ENCODE measurements around the gene APOC3. TPM values are rescaled to one million over a fixed set of nuclear protein-coding genes. Genes with fewer than 3 reads are reported as not detected.

The APOC3 gene
- total RNA-seq, 1 experiment from 2014 or later = not detected

DNA sequence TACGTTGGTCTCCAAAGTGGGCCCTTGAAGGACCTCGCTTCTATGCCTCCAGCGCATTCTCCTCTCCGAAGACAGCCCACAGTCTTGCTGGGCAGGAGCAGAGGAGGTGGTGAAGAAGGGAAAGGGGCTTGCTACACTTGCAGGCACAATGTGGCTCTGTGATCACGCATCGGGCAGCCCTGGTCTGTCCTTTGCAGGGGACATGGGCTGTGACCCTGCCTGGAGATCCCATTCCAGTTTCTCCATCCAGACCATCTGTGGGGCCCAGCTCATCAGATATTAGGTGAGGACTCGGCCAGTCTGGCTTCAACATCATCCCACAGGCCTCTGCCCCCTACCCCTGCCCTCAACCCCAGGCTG lies 6.9 kb downstream of the APOC3 start:
- Histone ChIP-seq H3K14ac (ENCODE audit: insufficient read depth, low read length) (no peak overlapping the region), H3K23ac (ENCODE audit: insufficient read length, low read depth, low read length) (no peak overlapping the region), H3K4me1 (ENCODE audit: insufficient read depth, low read length) (no peaks in the 10 kb centered on the region), H3T11ph (ENCODE audit: low read length) (no peak overlapping the region), H2AK5ac (ENCODE audit: insufficient read length, low read length) (no peak overlapping the region), H3K18ac (ENCODE audit: insufficient read length, low read depth, low read length) (no peak overlapping the region), H4K91ac (ENCODE audit: insufficient read length, low read depth, low read length) (no peak overlapping the region), H3K9me3 (ENCODE audit: control insufficient read depth, low read depth, low read length) (no peaks in the 10 kb centered on the region), H2BK120ac (ENCODE audit: low read depth, low read length, poor library complexity, severe bottlenecking) (no peak overlapping the region), H2BK5ac (ENCODE audit: insufficient read length, low read length) (no peak overlapping the region), H3K4ac (ENCODE audit: low read depth, low read length) (no peak overlapping the region), H3K79me1 (ENCODE audit: insufficient read depth, low read depth, low read length, poor library complexity, severe bottlenecking) (no peaks in the 10 kb centered on the region), H2AFZ (ENCODE audit: low read length) (no peak overlapping the region), H2BK15ac (ENCODE audit: low read depth, low read length) (no peak overlapping the region), H4K5ac (ENCODE audit: insufficient read length, low read depth, low read length) (no peak overlapping the region), H2BK12ac (ENCODE audit: insufficient read length, low read depth, low read length) (no peak overlapping the region), H3K27me3 (ENCODE audit: insufficient read depth, low read length) (no peaks in the 10 kb centered on the region), H3K27ac (ENCODE audit: insufficient read length, low read depth, low read length) (no peak overlapping the region), H3K79me2 (ENCODE audit: insufficient read depth, low read length) (no peaks in the 10 kb centered on the region), H3K9ac (ENCODE audit: extremely low read depth, insufficient read length, low read length) (no peak overlapping the region), H4K20me1 (ENCODE audit: control insufficient read depth, insufficient read depth, insufficient read length) (no peaks in the 10 kb centered on the region), H3K4me2 (ENCODE audit: insufficient read depth, insufficient read length, low read length) (no peak overlapping the region), H2BK20ac (ENCODE audit: low read depth, low read length, poor library complexity, severe bottlenecking) (no peak overlapping the region), H3K56ac (ENCODE audit: insufficient read length, low read depth, low read length) (no peak overlapping the region), H3K23me2 (ENCODE audit: insufficient read length, low read depth, low read length, poor library complexity, severe bottlenecking) (peaks cover 6% of the 10 kb centered on the region), H4K8ac (replicated peaks; ENCODE audit: insufficient read length, low read depth, low read length) (no peak overlapping the region)
- TF ChIP-seq, protein P1, sequence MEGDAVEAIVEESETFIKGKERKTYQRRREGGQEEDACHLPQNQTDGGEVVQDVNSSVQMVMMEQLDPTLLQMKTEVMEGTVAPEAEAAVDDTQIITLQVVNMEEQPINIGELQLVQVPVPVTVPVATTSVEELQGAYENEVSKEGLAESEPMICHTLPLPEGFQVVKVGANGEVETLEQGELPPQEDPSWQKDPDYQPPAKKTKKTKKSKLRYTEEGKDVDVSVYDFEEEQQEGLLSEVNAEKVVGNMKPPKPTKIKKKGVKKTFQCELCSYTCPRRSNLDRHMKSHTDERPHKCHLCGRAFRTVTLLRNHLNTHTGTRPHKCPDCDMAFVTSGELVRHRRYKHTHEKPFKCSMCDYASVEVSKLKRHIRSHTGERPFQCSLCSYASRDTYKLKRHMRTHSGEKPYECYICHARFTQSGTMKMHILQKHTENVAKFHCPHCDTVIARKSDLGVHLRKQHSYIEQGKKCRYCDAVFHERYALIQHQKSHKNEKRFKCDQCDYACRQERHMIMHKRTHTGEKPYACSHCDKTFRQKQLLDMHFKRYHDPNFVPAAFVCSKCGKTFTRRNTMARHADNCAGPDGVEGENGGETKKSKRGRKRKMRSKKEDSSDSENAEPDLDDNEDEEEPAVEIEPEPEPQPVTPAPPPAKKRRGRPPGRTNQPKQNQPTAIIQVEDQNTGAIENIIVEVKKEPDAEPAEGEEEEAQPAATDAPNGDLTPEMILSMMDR (conservative IDR thresholded peaks at IDR 0.05) = no peak
- no peak for DNase-seq
- peaks cover 0 to 3% of the 10 kb centered on the region in 2 experiments; a peak in 2 of 5 replicates for H3K9me3 Mint-ChIP-seq
- H3K4me1 Mint-ChIP-seq = peaks cover 39 to 43% of the 10 kb centered on the region in 2 experiments
- H3K27me3 Mint-ChIP-seq (ENCODE audit: low read depth) = peaks cover 20% of the 10 kb centered on the region
- H3K27ac Mint-ChIP-seq = no peak overlapping the region
- WGBS (ENCODE audit: extremely low coverage, insufficient read length, low lambda C conversion rate) = no CpG with 5 or more reads among the region's 7 CpGs
- H3K4me3 Mint-ChIP-seq = no peak overlapping the region
- H3K36me3 Mint-ChIP-seq (ENCODE audit: insufficient read depth in 1 of 3, low read depth in 3 of 3) = no peaks in the 10 kb centered on the region; a peak in 1 of 7 replicates
